ENCODE results near the gene BCAS4. TPM values are rescaled to one million over a fixed set of nuclear protein-coding genes. Genes with fewer than 3 reads are reported as not detected.
A peak's percentile ranks its signal among the peaks of the same experiment; 100 is the strongest.
"Not testable (repeated sequence)": the region's sequence is repeated elsewhere in the genome, so short reads cannot be mapped to it uniquely, and the experiment has no call there.

The BCAS4 gene
- total RNA-seq, 1 donor from 2014 or later = 1.6 TPM

DNA sequence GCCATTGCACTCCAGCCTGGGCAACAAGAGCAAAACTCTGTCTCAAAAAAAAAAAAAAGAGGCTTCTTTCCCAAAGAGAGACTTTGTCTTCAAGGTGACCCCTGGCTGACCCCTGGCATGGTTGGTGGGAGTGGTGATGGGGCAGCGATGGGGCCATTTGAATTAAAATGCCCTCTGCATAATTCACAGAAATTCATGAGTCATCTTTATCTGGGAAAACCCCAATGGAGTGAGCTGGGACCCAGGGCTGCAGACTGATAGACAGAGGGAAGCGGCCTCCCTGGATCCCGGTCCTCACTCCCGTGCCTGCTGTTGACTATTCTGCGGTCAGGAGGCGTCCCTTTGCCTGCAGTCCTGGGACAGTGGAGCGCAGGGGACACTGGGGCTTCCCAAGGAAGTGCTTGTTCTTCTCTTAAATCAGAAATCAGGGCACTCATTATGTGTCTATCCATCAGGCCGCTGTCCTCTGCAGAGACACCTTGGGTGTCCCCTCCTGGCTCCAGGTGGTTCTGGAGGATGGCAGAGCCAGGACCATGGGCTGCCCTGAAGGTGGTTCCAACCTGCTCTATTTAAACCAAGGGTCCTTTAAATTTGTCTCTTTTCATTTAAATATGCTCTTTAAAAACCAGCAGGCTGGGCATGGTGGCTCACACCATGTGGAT is 23.3 kb upstream of the BCAS4 start:
- DNase-seq (ENCODE audit: low read depth, low spot score) = not testable (repeated sequence)

DNA sequence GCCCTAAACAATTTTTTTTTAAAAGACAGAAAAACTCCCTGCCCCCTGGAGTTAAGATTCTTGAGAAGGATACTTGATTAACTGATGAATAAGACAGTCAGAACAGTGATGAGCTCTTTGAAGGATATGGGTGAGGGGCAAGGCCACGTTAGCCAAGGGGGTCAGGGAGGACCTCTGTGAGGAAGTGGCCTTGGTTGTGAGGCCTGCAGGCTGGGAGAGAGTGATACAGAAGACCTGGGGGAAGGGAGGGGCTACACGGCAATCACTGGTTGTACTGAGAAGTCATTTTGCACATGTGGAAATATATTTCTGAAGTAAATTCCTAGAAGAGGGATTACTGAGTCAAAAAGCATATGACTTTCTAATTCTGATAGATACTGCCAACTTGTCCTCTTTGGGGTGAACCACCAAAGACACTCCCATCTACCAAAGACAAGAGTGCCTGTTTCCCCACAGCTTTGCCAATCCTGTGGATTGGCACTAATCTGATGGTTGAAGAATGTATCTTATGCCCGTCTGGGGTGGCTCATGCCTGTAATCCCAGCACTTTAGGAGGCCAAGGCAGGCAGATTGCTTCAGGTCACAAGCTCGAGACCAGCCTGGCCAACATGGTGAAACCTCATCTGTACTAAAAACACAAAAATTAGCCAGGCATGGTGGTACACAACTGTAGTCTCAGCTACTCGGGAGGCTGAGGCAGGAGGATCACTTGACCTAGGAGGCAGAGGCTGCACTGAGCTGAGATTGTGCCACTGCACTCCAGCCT is 22.3 kb upstream of the BCAS4 start:
- DNase-seq (ENCODE audit: low read depth, low spot score) = no peak

DNA sequence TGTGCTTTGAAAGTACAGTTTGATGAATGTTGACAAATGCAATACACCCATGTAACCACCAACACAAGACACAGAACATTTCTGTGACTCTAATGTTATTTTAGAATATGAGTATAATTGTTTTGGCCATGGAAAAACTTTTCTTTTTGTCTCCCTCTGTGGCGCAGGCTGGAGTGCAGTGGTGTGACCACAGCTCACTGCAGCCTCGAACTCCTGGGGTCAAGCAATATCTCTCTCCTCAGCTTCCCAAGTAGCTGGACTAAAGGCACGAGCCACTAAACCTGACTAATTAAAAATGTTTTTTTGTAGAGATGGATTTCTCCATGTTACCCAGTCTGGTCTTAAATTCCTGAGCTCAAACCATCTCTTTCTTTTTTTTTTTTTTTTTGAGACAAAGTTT is 20.3 kb upstream of the BCAS4 start:
- no peak for DNase-seq (ENCODE audit: low read depth, low spot score)

DNA sequence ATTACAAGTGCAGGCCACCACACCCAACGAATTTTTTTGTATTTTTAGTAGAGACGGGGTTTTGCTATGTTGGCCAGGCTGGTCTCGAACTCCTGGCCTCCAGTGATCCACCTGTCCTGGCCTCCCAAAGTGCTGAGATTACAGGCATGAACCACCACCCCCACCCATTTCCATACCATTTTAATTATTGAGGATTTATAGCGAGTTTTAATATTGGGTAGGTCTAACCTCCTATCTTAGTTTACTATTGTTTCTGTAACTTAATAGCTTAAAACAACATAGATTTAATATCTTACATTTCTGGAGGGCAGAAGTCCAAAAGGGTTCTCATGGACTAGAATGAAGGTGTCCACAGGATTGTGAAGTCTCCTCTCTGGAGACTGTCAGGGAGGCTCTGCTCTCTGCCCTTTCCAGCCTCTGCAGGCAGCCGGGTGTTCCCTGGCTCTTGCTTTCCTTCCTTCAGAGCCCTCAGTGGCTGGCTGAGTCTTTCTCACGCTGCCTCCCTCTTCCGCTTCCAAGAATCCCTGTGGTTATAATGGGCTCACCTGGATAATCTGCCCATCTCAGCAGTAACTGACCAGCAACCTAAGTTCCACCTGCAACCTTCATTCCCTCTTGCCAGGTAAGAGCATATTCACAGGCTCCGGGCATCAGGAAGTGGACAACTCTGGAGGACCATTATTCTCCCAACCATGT is 18.6 kb upstream of the BCAS4 start:
- no peak for DNase-seq (ENCODE audit: low read depth, low spot score)

DNA sequence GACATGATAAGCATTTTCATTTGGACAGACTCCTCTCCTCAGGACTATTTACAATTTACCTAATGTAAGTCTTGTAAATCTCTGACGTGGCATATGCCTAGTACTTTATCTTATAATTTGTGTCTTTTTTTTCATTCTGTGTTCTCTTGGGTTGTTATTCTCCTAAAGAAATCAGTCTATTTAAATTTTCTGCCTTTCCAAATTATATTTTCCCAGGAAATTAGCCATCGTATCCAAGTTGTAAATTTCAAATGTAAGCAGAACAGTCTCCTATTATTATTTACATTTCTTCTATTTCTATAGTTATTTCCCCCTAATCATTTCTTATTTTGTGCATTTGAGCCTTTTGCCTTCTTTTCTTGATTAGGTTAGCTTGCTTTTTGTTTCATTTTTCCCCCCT is 17.5 kb upstream of the BCAS4 start:
- no peak for DNase-seq (ENCODE audit: low read depth, low spot score)

DNA sequence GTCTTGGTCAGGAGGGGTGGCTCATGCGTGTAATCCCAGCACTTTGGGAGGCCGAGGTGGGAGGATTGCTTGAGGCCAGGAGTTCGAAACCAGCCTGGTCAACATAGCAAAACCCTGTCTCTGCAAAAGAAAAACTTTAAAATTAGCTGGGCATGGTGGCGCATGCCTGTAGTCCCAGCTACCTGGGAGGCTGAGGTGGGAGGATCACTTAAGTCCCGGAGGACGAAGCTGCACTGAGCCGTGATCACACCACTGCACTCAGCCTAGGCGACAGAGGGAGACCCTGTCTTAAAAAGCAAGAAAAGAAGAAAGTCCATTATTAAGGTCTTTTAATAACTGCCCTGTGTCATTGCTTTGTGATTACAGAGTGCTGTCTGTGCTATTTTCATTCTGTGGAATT is 15.9 kb upstream of the BCAS4 start:
- DNase-seq (ENCODE audit: low read depth, low spot score) = not testable (repeated sequence)

DNA sequence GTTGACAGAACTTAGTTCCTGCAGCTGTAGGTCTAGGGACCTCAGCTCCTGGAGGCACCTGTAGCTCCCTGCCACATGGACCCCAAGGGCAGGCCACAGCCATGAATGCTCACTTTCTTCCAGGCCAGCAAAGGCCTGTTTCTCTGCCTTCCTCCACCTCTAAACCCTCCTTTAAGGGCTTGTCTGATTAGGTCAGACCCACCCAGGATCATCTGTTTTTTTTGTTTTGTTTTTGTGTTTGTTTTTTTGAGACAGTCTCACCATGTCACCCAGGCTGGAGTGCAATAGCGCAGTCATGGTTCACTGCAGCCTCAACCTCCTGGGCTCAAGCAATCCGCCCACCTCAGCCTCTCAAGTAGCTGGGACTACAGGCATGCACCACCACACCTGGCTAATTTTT is 11.5 kb upstream of the BCAS4 start:
- no peak for DNase-seq (ENCODE audit: low read depth, low spot score)

DNA sequence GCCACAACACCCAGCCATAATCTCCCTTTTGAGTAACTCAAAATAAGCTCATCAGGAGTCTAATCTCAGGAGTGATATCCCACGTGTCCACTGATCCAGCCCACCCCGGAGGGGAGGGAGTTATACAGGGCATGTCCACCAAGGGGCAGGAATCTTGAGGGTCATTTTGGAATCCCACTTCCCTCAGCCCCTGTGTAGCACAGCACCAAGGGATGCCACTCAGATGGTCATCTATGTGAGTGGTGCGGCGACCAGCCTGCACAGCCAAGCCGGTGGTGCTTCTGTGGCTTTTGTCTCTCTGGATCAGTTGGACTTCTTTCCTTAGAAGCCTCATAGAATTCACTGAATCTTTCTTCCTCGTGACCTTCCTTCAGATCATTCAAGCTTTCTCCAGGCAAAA is 11.0 kb upstream of the BCAS4 start:
- DNase-seq (ENCODE audit: low read depth, low spot score) = no peak

DNA sequence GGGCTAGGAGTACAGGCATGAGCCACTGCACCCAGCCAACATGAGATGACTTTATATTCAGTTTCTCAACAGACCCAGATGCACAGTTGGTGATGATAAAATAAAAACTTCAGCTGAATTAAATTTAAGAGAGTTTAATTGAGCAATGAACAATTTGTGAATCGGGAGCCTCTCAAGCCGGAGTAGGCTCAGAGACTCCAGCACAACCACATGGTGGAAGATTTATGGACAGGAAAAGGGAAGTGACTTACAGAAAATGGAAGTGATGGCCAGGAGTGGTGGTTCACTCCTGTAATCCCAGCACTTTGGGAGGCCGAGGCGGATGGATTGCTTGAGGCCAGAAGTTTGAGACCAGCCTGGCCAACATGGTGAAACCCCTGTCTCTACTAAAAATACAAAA is 10.4 kb upstream of the BCAS4 start:
- DNase-seq (ENCODE audit: low read depth, low spot score) = no peak

DNA sequence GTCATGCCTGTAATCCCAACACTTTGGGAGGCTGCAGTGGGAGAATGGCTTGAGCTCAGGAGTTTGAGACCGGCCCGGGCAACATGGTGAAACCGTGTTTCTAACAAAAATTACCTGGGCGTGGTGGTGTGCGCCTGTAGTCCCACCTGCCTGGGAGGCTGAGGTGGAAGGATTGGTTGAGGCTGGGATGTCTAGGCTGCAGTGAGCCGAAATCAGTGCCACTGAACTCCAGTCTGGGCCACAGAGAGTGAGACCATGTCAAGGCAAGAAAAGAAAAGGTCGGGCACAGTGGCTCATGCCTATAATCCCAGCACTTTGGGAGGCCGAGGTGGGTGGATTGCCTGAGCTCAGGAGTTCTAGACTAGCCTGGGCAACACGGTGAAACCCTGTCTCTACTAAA is 8.2 kb upstream of the BCAS4 start:
- DNase-seq (ENCODE audit: low read depth, low spot score) = no peak

DNA sequence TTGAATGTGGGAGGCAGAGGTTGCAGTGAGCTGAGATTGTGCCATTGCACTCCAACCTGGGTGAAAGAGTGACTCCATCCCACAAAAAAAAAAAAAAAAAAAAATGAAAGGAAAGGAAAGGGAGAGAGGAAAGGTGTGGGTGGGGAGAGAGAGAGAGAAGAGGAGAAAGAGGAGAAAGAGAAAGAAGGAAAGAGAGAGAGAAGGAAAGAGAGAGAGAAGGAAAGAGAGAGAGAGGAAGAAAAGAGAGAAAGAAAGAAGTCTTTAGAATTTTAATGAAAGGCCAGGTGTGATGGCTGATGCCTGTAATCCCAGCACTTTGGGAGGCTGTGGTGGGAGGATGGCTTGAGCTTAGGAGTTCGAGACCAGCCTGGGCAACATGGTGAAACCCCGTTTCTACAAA is 7.7 kb upstream of the BCAS4 start:
- no peak for DNase-seq (ENCODE audit: low read depth, low spot score)

DNA sequence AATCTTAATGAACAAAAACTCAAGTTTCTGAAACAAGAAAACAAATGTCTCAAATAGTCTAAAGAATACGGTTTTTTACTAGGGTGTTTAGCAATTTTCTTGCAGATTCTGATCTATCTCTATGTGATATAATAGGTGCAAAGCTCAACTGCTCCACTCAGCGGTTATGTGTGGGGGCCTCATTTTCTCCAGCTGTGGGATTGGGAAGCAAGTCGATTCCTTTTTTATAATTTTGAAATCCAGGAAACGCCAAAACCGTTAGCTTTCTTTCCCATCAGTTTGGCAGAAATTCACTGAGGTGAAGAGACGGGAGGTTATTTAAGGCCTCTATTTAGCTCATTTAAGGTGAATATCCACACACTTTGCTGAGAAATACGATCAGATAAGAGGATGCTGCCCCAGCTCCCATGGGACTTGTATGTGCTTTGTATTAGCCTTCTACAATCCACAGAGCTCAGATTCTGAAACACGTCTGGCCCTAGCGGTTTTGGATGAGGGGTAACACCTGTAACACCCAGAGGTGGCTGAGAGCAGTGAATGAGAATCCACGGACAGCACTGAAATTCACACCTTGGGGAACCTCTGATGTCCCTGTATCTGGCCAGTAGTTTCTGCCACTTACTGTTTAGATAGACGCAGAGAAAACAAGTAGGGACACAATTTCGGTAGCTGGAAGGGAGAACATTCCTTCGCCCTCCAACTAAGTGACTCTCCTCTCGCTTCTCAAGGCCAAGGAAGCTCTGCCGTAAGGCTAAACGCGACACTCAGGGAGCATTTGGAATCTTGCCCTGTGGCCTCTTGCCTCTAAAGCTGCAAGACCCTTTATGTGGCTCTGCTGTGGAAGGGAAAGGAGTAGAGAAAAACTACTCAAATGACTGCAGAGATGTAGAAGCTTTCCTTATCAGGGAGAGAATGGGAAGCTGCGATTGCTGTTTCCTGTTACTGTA is 6.5 kb upstream of the BCAS4 start:
- no peak for DNase-seq (ENCODE audit: low read depth, low spot score)

DNA sequence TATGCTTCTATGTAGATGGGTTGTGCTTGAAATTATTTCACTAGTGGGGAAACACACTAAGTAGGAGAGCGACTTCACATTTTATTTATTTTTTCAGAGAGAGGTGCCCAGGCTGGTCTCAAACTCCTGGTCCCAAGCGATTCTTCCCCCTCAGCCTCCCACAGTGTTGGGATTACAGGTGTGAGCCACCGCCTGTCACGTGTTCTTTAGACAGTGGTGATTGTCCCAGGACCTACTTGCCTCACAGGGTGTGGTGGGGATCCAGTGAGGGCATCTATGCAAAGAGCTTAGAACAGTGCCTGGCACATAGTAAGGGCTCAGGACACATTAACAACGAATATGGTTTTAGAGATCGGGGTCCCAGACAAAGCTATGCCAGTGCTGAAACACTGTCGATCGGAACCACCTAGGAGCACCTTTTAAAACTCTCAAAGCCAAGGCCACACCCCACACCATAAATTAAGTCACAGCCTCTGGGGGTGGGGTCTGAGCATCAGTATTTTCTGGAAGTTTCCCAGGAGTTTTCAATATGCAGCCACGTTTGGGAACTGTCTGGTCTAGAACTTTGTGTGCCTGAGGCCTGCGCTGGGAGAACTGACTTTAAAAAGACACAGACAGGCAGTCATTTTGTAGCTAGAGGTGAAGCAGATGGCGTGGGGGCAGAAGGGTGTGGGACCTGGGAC is 4.8 kb upstream of the BCAS4 start:
- no peak for DNase-seq (ENCODE audit: low read depth, low spot score)

DNA sequence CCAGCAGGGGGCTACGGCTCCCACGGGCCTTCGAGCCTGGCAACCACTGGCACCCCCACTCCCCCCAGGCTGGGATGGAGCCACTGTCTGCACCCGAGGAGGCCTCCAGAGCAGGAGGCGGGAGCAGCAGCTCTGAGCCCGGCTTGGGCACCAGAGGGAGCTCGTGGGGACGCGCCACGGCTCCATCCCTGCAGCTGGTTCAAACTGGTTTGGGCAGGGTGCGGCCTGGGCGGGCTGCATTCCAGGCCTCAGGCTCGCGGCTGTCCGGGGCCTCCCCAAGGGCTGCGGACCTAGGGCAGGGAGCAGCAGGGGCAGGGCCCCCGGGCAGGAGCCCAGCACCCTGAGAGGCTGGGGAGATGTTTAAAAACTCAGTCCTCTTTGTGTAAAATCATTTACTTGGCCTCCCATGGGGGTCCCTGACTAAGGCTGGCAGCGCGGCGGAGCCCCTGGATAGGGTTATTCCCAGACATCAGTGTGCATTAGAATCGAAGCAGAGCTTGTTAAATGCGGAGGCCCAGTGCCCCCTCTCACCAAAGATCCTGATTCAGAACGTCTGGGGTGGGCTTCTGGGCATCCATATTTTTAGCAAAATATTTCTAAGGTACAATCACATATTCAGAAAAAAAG is 4.1 kb upstream of the BCAS4 start:
- DNase-seq (ENCODE audit: low read depth, low spot score) = peak; percentile 53

DNA sequence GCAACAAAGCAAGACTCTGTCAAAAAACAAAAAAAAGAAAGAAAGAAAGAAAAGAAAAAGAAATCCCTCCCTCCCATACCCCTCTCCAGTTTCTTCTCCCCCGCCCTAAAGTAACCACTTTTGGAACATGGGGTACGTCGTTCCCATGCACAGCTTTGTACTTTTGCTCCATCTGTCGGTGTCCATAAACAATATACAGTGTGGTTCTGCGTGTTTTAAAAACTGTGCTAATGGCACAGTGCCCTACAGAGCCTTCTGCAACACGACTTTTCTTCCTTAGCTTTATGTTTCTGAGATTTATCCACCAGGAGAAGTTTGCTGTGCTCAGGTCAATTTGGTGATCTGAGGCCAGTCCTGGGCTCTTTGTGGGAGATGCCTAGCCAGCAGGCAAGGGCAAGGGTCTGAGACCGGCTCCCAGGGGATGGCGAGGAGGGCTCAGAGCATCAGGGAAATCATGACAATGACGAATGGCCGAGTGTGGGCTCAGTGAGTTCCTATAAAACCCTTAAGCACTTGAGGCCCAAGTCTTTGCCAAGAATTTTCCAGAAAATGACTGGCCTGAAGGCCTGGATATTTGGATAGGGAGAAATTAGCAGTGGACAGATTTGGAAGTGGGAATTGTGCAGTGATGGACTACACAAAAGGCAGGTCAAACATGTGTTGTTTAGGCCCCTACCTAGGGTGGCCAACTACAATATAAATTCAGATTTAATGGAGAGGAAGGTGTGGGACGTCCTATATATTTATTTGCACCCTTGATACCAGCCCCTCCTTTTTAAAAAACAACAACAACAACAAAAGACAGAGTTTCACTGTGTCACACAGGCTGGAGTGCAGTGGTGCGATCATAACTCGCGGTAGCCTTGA is 1.9 kb upstream of the BCAS4 start:
- DNase-seq (ENCODE audit: low read depth, low spot score) = no peak

DNA sequence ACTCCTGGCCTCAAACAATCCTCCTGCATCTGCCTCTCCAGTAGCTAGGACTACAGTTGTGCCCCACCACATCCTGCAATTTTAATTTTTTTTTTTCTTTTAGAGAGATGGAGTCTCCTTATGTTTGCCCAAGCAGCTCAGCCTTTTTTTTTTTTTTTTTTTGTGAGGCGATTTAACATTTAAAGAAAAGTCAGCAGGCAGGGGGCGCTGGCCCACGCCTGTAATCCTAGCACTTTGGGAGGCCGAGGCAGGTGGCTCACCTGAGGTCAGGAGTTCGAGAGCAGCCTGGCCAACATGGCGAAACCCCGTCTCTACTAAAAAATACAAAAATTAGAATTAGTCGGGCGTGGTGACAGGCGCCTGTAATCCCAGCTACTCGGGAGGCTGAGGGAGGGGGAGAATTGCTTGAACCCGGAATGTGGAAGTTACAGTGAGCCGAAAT is 1.3 kb upstream of the BCAS4 start:
- not testable (repeated sequence) for DNase-seq (ENCODE audit: low read depth, low spot score)

DNA sequence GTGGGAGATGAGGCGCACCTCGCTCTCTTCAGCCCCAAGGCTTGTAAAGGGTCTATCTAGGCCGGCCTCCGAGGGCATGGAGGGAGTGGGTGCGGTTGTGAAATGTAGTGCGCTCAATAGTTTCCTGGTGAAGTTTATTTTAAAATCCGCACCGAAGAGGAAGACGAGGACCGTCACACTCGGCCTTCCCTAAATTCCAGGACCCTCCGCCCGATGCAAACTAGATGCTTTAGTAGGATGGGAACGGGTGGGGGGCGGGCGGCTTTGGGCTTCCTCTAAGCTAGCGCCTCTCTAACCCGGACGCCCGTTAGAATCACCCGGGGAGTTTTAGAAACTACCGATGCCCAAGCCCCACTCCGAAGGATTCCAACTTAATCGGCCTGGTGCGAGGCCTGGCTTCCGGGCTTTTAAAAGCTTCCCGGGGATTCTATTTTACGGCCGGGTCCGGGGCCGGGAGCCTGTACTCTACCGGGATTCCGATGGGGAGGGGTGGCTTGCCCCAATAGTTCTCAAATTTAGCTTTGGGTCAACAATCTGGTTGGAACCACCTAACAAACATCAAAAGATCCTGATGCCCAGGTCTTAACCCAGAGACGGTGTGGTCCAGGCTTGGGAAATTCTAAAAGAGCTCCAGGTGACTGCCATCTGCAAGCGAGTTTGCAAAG is 548 bp upstream of the BCAS4 start:
- no peak for DNase-seq (ENCODE audit: low read depth, low spot score)

DNA sequence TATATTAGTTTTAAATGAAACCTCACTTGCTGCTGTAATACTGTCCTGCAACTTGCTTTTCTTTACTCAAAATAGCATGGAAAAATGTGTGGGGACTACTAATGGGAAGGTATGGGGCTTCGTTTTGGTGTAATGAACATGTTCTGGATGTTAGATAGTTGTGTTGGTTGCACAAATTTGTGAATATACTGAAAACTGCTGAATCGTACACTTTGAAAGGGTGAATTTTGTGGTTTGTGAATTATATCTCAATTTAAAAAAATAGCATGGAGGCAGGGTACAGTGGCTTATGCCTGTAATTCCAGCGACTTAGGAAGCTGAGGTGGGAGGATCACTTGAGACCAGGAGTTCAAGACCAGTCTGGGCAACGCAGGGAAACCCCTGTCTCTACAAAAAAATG is 2.3 kb downstream of the BCAS4 start:
- no peak for DNase-seq (ENCODE audit: low read depth, low spot score)

DNA sequence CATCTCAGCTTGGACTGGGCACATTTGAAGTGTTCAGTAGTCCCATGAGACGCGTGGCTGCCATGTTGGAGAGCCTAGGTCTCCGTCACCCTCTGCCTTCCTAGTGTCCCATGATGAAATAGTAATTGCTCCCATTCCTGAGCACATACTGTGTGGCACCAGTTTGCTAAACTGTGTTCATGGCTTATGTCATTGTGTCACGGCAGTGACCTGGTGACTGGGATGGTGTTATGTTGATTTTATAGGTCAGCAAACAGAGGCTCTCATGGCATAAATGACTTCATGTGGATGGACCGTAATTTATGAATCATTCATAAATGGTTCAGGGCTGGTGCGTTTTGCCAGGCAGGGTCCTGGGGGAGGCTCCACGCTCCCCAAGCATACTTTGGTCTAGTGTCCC is 3.8 kb downstream of the BCAS4 start:
- no peak for DNase-seq (ENCODE audit: low read depth, low spot score)

Data from pulmonary artery endothelial cell (primary cell).